ENCODE measurements around the gene FAM181A. TPM values are rescaled to one million over a fixed set of nuclear protein-coding genes. Genes with fewer than 3 reads are reported as not detected.

Gene FAM181A
- total and polyA plus RNA-seq, 7 experiments from 2014 or later: not detected

DNA sequence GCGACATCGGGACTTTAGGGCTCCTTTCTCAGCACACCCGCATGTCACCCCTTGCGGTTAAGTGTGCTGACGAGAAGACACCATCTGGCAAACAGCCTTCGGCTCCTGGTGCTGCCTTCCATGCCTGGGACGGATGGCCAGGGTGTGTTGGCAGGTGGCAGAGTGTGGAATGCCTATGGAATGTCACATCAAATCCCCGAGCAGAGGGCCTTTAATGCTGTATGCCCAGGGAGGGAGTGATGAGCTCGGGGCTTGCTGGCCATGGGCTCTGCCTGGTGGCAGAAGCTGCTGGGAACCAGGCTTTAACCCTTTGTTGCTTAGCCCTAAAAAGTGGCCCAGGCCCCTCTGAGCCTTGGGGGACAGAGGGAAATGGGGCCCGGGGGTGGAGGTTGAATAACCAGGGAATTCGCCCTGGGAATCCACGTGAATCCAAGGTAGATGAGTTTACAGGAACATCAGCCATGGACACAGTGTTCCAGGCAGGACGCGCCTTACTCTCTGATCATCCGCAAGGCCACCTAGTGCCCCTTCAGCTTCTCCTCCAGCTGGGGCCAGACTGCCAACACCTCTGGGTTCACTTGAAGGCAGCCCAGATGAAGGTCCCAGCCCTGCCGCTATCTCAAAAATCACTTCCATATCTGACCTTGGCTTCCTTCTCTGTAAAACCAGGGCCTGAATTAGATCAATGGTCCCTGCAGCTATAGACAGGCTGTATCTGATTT, 17.4 kb downstream of the FAM181A start:
- Mint-ChIP-seq H3K27ac (no peak overlapping the region), H3K36me3 (peaks cover 0 to 27% (median 0%) of the 10 kb centered on the region in 5 donors), H3K4me3 (no peak overlapping the region), H3K4me1 (peaks cover 0 to 22% (median 0%) of the 10 kb centered on the region in 7 donors), H3K27me3 (peaks cover 0 to 5% (median 0%) of the 10 kb centered on the region in 5 donors), H3K9me3 (no peaks in the 10 kb centered on the region)
- DNase-seq: no peak
- Histone ChIP-seq H3K4me1 (ENCODE audit: control insufficient read depth in 2 of 2, insufficient read depth in 2 of 2, low read length in 2 of 2) (peaks cover 4% of the 10 kb centered on the region in 2 donors), H3K9me3 (ENCODE audit: control insufficient read depth in 2 of 3, low read length in 3 of 3) (no peaks in the 10 kb centered on the region), H3K27ac (ENCODE audit: low read depth, low read length) (no peak overlapping the region), H3K36me3 (ENCODE audit: control insufficient read depth in 2 of 3, insufficient read depth in 3 of 3, low read length in 3 of 3) (no peaks in the 10 kb centered on the region), H3K4me3 (ENCODE audit: low read length) (no peak overlapping the region), H3K27me3 (ENCODE audit: control insufficient read depth in 2 of 2, insufficient read depth in 2 of 2, low read length in 2 of 2) (no peaks in the 10 kb centered on the region)
- no peak for ATAC-seq
- intact Hi-C loops (cut with micrococcal nuclease): no loop called here
- ChIA-PET POLR2A (interaction anchor here (2.1 kb wide), 1 partner anchor 16 kb away, joined by 10 read pairs; no protein-coding TSS in a partner anchor), CTCF (interaction anchor here (1.2 to 11.3 kb wide), 3 partner anchors 23 to 81 kb away, joined by 3 to 388 read pairs (median 139); partner anchors contain the start of genes CCDC197 and OTUB2)

GRCh38 chr14:93945070-93945399, 17.9 kb downstream of the FAM181A start:
- POLR2A ChIA-PET: interaction anchor here (1.4 to 2.1 kb wide), 2 partner anchors 15 to 25 kb away, joined by 3 to 10 read pairs; no protein-coding TSS in a partner anchor
- Histone ChIP-seq H3K9me3 (ENCODE audit: control insufficient read depth in 2 of 3, low read length in 3 of 3) (no peaks in the 10 kb centered on the region), H3K36me3 (ENCODE audit: control insufficient read depth in 2 of 3, insufficient read depth in 3 of 3, low read length in 3 of 3) (no peaks in the 10 kb centered on the region), H3K4me3 (ENCODE audit: low read length) (no peak overlapping the region), H3K4me1 (ENCODE audit: control insufficient read depth in 2 of 2, insufficient read depth in 2 of 2, low read length in 2 of 2) (peaks cover under 1% of the 10 kb centered on the region in 2 donors), H3K27ac (ENCODE audit: low read depth, low read length) (no peak overlapping the region), H3K27me3 (ENCODE audit: control insufficient read depth in 2 of 2, insufficient read depth in 2 of 2, low read length in 2 of 2) (no peaks in the 10 kb centered on the region)
- Mint-ChIP-seq H3K4me1 (peaks cover 0 to 24% (median 0%) of the 10 kb centered on the region in 7 donors), H3K27ac (no peak overlapping the region), H3K4me3 (no peak overlapping the region), H3K9me3 (no peaks in the 10 kb centered on the region), H3K27me3 (peaks cover 0 to 5% (median 0%) of the 10 kb centered on the region in 5 donors), H3K36me3 (peaks cover 0 to 32% (median 0%) of the 10 kb centered on the region in 5 donors)
- DNase-seq (no peak), ATAC-seq (no peak)
- intact Hi-C loops (cut with micrococcal nuclease): no loop called here
- CTCF ChIA-PET: interaction anchor here (11.3 kb wide), 1 partner anchor 22 kb away, joined by 388 read pairs; no protein-coding TSS in a partner anchor

DNA sequence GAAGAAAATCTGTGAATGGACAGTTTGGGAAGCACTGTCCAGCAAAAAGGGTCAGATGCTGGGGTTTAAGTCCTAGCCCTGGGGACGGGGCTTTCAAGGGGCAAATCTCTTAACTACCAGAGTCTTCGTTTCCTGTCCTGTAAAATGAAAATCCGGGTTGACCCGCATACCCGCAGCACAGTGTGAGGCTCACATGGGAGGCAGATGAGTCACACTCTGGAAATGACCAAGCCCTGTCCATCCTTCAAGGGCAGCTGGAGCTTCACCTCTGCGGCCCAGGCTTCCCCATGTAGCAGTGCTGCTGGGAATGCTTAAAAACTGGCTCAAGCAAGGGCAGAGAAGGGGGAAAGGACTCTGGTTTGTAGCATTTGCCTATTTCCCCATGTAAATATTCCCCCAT, 19.0 kb downstream of the FAM181A start:
- Mint-ChIP-seq H3K27ac (no peak overlapping the region), H3K36me3 (peaks cover 0 to 36% (median 0%) of the 10 kb centered on the region in 5 donors), H3K4me3 (no peak overlapping the region), H3K9me3 (no peaks in the 10 kb centered on the region), H3K27me3 (no peaks in the 10 kb centered on the region), H3K4me1 (peaks cover 0 to 23% (median 0%) of the 10 kb centered on the region in 7 donors)
- ChIA-PET CTCF (interaction anchor here (0.6 to 1.8 kb wide), 3 partner anchors 13 to 54 kb away, joined by 3 to 7 read pairs (median 4); no protein-coding TSS in a partner anchor), POLR2A (interaction anchor here (0.9 to 1.4 kb wide), 3 partner anchors 13 to 24 kb away, joined by 3 to 5 read pairs (median 3); no protein-coding TSS in a partner anchor)
- no peaks in the 10 kb centered on the region for H3K4me1 ChIP-seq (ENCODE audit: control insufficient read depth in 2 of 2, insufficient read depth in 2 of 2, low read length in 2 of 2)
- no peak for ATAC-seq
- no peak overlapping the region for H3K27ac ChIP-seq (ENCODE audit: low read depth, low read length)
- DNase-seq: no peak
- no peak overlapping the region for H3K4me3 ChIP-seq (ENCODE audit: low read length)
- intact Hi-C loops (cut with micrococcal nuclease): no loop called here
- no peaks in the 10 kb centered on the region for H3K36me3 ChIP-seq (ENCODE audit: control insufficient read depth in 2 of 3, insufficient read depth in 3 of 3, low read length in 3 of 3)
- no peaks in the 10 kb centered on the region for H3K27me3 ChIP-seq (ENCODE audit: control insufficient read depth in 2 of 2, insufficient read depth in 2 of 2, low read length in 2 of 2)
- no peaks in the 10 kb centered on the region for H3K9me3 ChIP-seq (ENCODE audit: control insufficient read depth in 2 of 3, low read length in 3 of 3)

DNA sequence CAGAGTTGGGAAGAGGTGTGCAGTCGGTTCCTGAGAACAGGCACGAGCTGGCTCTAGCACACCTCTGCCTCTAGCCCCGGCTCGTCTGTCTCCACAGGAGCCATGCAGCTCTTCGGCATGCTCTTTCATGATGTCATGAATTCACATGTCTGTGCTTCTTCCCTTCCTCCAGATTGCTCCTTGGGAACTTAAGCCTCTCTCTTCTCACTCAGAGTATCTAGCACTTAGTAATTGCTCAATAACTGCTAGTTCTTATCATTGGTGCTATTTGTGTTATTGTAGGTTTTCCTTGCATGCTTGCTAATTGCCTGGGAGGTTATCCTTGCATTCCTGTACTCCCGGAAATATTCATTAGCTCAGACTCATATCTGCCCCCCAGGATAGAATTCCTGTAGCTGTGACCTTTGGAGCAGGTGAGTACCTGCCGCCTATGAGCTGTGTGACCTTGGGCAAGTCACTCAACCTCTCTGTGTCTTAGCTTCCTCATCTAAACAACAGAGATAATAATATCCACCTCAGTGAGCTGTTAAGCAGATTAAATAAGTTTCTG, 19.5 kb downstream of the FAM181A start:
- no peaks in the 10 kb centered on the region for H3K4me1 ChIP-seq (ENCODE audit: control insufficient read depth in 2 of 2, insufficient read depth in 2 of 2, low read length in 2 of 2)
- Mint-ChIP-seq H3K4me3 (no peak overlapping the region), H3K9me3 (no peaks in the 10 kb centered on the region), H3K27ac (peak overlapping the region in 2 of 9 donors; percentile 6 to 9), H3K36me3 (peaks cover 0 to 34% (median 0%) of the 10 kb centered on the region in 5 donors), H3K4me1 (peaks cover 0 to 26% (median 0%) of the 10 kb centered on the region in 7 donors), H3K27me3 (no peaks in the 10 kb centered on the region)
- no peaks in the 10 kb centered on the region for H3K27me3 ChIP-seq (ENCODE audit: control insufficient read depth in 2 of 2, insufficient read depth in 2 of 2, low read length in 2 of 2)
- intact Hi-C loops (cut with micrococcal nuclease): no loop called here
- POLR2A ChIA-PET: interaction anchor here (0.9 to 1.4 kb wide), 3 partner anchors 13 to 24 kb away, joined by 3 to 5 read pairs (median 3); no protein-coding TSS in a partner anchor
- H3K4me3 ChIP-seq (ENCODE audit: low read length): no peak overlapping the region
- CTCF ChIA-PET: interaction anchor here (0.6 to 1.8 kb wide), 3 partner anchors 12 to 53 kb away, joined by 3 to 7 read pairs (median 4); no protein-coding TSS in a partner anchor
- no peak overlapping the region for H3K27ac ChIP-seq (ENCODE audit: low read depth, low read length)
- H3K36me3 ChIP-seq (ENCODE audit: control insufficient read depth in 2 of 3, insufficient read depth in 3 of 3, low read length in 3 of 3): no peaks in the 10 kb centered on the region
- no peak for DNase-seq
- H3K9me3 ChIP-seq (ENCODE audit: control insufficient read depth in 2 of 3, low read length in 3 of 3): no peaks in the 10 kb centered on the region
- ATAC-seq: no peak

GRCh38 chr14:93947282-93947681, 20.1 kb downstream of the FAM181A start:
- no peaks in the 10 kb centered on the region for H3K27me3 ChIP-seq (ENCODE audit: control insufficient read depth in 2 of 2, insufficient read depth in 2 of 2, low read length in 2 of 2)
- DNase-seq (no peak), ATAC-seq (no peak)
- H3K4me3 ChIP-seq (ENCODE audit: low read length): no peak overlapping the region
- H3K36me3 Mint-ChIP-seq: peaks cover 0 to 34% (median 0%) of the 10 kb centered on the region in 5 donors
- no peaks in the 10 kb centered on the region for H3K9me3 Mint-ChIP-seq
- peaks cover 0 to 30% (median 0%) of the 10 kb centered on the region in 7 donors for H3K4me1 Mint-ChIP-seq
- H3K9me3 ChIP-seq (ENCODE audit: control insufficient read depth in 2 of 3, low read length in 3 of 3): no peaks in the 10 kb centered on the region
- intact Hi-C loops (cut with micrococcal nuclease): no loop called here
- CTCF ChIA-PET: interaction anchor here (1.4 to 1.8 kb wide), 2 partner anchors 24 to 52 kb away, joined by 4 to 7 read pairs; no protein-coding TSS in a partner anchor
- no peak overlapping the region for H3K27ac Mint-ChIP-seq
- H3K36me3 ChIP-seq (ENCODE audit: control insufficient read depth in 2 of 3, insufficient read depth in 3 of 3, low read length in 3 of 3): no peaks in the 10 kb centered on the region
- no peaks in the 10 kb centered on the region for H3K27me3 Mint-ChIP-seq
- H3K27ac ChIP-seq (ENCODE audit: low read depth, low read length): no peak overlapping the region
- POLR2A ChIA-PET: no interaction called here
- H3K4me1 ChIP-seq (ENCODE audit: control insufficient read depth in 2 of 2, insufficient read depth in 2 of 2, low read length in 2 of 2): no peaks in the 10 kb centered on the region
- H3K4me3 Mint-ChIP-seq: no peak overlapping the region

DNA sequence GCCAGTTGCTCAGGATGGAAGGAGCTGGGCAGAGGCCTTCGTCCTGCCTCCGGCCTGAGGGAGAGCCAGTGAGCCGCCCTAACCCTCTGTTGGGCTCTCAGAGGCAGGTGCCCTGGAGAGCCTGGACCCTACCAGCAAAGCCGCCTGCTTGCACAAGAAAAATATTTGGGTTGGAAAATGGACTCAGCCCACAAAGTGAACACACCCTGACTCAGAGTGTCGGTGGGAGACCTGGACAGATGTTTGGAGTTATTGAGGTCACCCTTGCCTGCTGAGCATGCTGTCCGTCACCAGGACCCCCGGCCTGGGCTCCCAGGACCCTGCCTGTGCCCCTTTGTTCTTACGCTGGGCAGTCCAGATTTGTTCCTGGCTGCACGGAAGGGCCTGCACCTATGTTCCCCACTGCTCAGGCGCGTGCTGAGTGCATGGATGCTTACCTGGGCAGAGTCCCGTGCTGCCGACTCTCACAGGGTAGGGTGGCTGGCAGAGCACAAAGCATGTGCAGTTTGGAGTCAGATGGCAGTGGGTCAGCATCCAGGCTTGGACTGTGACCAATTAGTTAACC, 22.4 kb downstream of the FAM181A start:
- peaks cover 2 to 47% (median 12%) of the 10 kb centered on the region in 7 donors for H3K4me1 Mint-ChIP-seq
- no peaks in the 10 kb centered on the region for H3K9me3 Mint-ChIP-seq
- Histone ChIP-seq H3K27me3 (ENCODE audit: control insufficient read depth in 2 of 2, insufficient read depth in 2 of 2, low read length in 2 of 2) (no peaks in the 10 kb centered on the region), H3K4me3 (ENCODE audit: low read length) (no peak overlapping the region), H3K9me3 (ENCODE audit: control insufficient read depth in 2 of 3, low read length in 3 of 3) (no peaks in the 10 kb centered on the region), H3K4me1 (ENCODE audit: control insufficient read depth in 2 of 2, insufficient read depth in 2 of 2, low read length in 2 of 2) (peaks cover 0 to 13% of the 10 kb centered on the region in 2 donors), H3K27ac (ENCODE audit: low read depth, low read length) (no peak overlapping the region), H3K36me3 (ENCODE audit: control insufficient read depth in 2 of 3, insufficient read depth in 3 of 3, low read length in 3 of 3) (no peaks in the 10 kb centered on the region)
- ATAC-seq: no peak
- CTCF ChIA-PET: interaction anchor here (1.2 kb wide), 2 partner anchors 10 to 68 kb away, joined by 3 read pairs; no protein-coding TSS in a partner anchor
- no peak for DNase-seq
- H3K27ac Mint-ChIP-seq: no peak overlapping the region
- POLR2A ChIA-PET: interaction anchor here (0.6 to 1.8 kb wide), 3 partner anchors 10 to 159 kb away, joined by 4 to 8 read pairs (median 5); no protein-coding TSS in a partner anchor
- intact Hi-C loops (cut with micrococcal nuclease): no loop called here
- H3K36me3 Mint-ChIP-seq: peaks cover 0 to 33% (median 0%) of the 10 kb centered on the region in 5 donors
- no peak overlapping the region for H3K4me3 Mint-ChIP-seq
- H3K27me3 Mint-ChIP-seq: no peaks in the 10 kb centered on the region

Data from naive thymus-derived CD4-positive, alpha-beta T cell (primary cell).